Amniotic epithelial cell (primary cell): ENCODE measurements around the gene PSD2.

Experiments used
- DNase-seq: peaks from one replicate; pipeline ENCODE4 v3.0.0-alpha.2; 2010; ENCODE audit warnings: low read depth

The PSD2 gene

DNA sequence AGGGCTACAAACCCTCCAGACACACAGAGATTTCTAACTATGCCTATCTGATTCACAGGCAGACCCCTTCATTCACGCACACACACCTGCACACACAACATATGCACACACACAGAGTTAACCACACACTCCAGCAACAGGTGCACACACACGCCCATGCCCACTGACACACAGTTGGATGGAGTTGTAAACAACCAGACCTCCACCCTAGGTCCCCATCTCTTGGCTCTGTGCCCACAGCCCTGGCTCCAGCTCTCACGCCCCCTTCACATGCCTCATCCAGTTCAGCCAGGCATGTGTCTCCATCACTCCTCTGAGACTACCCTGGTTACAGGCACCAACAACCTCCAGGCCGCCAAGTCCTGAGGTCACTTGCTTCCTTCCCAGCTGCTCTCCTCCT is 61.1 kb downstream of the PSD2 start:
- no peak for DNase-seq

DNA sequence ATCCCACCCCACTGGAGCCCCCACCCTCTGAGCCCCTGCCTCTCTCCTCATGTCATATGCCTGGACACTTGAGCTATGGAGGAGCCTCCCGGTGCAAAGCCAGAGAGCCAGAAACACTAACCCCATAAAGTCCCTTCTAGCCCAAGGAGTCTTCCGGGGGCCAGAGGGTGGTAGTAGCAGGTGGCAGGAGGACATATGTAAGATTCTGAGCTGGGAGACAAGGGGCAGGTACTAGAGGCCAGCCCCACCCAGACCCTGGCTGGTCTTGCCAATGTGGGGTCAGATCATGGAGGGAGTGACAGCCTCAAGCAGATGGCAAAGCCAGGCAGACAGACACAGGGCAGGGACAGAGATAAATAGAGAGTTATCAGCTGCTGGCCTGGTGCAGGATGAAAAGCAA is 63.4 kb downstream of the PSD2 start:
- DNase-seq, result no peak

DNA sequence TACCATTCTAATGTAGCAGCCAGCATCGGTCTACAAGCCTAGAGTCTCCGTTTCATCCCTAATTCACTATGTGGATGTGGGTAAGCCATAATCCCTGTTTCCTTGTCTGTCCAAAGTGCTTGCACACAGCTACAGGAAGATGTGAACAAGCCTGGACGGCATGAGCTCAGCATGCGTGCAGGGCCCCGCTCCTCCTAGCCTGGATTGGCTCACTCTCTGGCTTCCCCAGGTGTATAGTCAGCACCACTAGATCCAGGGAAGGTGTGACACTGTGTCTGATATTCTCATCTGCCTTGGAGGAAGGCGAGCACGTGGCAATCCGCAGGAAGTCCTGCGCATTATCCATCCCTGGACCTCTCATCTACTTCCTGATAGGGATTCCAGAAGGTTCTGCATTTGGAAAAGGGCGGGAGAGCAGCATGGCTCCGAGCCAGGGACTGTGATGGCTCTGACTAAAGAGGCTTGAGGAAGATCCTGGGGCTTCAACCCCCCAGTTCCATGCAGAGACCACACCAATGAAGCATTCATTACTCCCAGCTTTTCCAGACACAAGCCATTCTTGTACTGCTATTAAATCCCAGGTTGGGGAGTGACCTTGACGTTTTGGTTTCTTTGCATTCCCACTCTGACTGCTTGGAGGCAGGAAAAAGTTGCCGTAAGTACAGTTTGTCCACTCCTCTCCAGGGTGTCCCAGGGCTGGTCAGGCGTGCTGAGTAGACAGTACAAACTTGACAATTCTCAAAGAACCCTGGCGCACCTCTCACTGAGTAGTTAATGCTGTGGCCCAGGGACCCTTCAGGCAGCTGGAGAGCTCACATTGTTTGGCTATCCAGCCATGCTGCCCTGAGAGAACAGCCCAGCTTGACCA is 65.6 kb downstream of the PSD2 start:
- no peak for DNase-seq

DNA sequence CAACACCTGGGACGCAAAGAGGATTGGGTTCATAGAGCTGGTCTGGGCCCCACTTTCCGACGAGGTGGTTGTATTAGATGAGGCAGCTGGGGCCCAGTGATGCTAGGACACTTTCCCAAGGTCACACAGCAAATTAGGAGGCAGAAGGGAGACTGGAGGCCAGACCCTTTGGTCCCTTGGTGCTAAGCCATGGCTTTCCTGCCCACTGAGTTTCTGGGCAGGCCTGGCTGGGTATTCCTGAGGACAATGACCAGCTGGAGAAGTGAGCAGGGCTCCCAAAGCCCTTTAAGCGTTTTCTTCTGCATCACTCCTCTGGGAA is 66.2 kb downstream of the PSD2 start:
- no peak for DNase-seq

DNA sequence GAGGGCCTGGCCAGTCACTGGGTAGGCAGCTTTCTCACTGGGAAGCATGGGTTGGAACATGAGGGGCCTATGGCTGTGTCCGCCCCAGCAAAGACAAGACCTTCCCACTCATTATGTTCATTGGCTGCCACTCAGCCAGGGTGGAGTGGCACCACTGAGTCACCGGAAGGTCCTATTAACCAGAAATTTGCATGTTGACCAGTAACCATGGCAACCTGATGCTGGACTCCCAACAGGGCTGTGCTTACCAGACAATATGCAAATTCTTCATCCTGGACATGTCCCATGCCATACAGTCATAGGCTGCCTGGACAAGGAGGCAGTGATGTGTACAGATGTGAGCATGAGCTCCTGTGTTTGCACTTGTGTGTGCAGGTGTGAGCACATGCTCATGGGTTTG is 66.7 kb downstream of the PSD2 start:
- DNase-seq, result peak; percentile 13

DNA sequence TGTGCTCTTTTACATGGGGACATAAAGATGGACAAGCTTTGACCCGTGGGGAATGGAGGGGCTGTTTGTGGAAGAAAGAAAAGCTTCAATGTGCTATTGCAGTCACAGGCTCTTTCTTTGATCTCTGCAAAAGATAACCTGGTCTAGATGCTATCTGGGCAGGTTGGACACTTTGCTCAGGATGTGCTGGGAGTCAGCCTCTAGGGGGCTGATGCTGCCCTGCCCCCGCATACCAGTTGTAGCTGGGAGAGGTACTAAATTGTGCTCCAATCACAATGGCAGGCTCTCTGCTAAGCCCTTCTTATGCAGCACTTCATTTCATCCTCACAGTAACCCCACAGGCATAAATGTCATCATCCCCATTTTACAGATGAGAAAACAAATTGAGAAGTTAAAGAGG is 67.2 kb downstream of the PSD2 start:
- DNase-seq, result no peak

DNA sequence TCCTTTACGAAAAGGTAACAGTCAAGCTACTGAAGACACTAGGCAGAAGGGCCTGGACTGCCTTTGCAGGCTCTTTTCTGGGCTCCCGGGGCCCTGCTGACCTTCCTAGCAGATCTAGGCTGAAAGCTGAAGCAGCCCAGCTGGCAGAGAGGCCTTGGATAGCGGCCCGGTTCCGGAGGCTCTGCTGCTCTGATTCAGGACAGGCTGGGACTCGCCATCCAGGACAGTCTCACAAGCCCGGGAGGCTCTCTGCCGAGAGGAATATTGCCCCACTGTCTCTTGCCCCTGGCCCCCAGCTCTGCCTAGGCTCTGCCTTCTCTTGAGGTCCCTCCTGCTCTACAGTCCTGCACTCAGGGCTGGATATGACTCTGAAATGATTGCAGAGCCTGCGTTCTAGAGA is 67.8 kb downstream of the PSD2 start:
- DNase-seq, result no peak

DNA sequence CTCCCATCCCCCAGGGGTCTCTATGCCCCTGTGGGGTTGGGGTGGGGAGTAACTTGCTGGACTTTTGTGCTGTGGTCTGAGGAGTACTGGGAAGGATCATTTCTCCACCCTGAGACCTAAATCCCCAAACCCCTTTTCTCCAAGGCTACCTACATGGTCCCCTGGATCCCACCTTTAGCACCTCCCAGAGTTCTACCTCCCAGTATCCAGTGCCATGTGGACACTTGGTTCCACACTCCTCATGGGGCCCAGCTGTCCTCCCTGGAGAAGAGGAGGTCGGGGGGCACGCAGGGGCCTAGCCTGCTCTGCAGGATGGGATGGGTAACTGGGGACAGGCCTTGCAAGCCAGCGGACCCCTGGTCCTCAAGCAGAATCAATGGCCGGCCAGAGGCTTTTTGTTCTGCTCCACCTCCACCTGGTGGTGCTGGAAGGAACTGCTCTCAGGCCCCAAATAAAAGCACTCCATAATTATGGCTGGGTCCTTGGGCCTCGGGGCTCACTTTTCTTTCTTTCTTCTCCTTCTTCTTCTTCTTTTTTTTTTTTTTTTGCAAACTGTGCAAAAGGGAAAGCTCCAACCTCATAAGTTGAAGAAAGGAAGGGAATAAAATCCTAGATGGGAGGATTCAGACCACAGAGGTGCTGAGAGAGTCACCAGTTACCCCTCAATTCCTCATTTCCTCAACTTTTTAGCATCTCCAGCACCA is 68.4 kb downstream of the PSD2 start:
- peak; percentile 24 for DNase-seq

DNA sequence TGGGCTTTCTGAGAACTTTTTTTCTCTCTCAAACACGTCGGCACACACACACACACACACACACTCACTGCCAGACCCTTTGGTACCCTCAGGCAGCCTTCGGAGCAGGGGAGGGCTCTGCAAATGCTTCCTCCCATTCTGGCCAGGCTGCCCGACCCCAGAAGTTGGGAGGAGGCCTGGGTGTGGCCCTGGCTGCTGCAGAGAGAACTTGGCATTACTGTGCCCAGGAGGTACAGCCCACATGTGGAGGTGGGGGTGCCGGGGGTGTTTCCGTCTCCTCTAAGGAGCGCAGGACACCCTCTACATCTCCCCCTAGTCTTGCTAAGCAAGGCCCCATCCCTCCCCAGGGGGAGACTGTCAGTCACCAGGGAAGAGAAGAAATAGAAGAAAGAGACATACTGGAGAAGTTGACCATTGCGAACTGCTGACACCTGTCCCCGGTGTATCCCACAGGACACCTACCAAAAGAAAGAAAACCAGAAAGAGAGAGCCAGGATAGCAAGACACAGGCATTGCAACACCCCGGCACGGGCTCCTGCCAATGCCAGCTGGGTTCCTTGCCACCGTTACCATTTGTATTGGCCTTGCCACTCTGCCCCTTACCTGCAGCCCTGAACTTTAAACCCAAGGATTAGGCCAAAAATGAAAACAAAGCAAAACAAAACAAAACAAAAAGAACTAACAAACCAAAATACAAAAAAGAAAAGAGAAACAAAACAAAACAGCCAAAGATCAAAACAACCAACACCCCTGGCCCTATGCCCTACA is 69.3 kb downstream of the PSD2 start:
- no peak for DNase-seq

DNA sequence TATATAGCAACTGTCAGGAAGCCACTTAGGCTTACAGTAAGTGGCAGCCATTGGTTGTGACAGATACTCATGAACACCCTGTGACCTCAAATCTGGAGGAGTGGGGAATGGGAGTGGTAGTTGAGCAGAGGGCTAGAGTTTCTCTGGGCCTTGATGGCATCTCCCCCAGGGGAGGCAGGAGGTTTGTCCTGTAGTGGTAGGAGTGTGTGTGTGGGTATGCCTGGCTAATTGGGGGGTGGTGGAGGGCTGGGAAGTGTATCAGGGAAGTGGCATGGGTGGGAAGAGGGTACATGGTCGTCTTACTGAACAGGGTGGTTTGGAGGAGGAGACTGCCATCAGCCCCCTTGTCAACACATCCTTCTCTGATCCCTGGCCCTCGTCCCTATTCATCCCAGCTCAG is 71.5 kb downstream of the PSD2 start:
- no peak for DNase-seq

DNA sequence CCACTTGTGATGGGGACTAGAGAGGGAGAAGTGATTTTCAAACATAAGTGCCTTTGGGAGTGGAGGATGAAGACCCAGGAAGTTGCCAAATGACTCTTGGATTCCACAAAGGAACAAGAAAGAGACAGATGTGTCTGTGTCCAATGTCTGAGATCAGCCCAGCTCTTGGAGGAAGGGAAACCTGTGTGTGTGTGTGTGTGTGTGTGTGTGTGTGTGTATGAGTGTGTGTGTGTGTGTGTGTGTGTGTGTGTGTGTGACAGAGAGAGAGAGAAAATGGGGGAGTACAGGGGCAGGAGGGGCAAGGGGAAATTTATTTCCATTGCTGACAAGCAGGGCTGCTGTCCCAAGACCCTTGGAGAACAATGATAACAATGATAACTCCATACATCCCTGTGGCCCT is 72.0 kb downstream of the PSD2 start:
- no peak for DNase-seq

DNA sequence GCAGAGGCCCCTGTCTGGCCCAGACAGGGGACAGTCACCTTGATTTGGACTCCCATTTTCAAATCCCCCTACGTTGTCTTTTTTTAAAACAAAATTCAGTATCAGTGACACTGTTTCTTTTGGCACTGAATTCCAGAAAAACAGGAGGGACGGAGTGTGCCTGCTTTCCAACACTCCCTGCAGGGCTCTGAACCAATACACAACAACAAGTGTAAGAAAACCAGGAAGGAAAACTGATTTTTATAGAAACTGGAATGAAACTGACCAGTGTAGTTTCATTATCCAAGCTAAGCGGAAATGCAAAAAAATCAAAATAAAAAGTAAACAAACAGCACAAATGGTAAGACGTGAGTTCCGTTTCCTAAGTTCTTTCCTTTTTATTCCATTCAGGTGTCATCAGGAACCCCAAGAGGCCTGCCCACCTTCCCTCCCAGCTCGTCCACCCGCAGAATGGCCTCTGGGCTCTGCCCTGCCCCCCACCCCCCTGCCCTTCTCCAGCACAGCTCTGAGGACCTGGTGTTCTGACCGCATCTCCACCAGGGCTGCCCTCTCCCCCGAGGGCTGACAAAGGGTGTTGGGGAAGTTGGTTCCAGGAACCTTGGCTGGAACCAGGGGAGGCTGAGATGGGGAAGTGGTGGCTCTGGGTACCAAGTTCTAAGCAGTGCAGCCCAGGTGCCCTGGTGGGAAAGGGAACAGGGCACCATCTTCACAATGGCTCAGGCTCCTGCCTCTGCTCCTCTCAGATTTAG is 73.6 kb downstream of the PSD2 start:
- no peak for DNase-seq

DNA sequence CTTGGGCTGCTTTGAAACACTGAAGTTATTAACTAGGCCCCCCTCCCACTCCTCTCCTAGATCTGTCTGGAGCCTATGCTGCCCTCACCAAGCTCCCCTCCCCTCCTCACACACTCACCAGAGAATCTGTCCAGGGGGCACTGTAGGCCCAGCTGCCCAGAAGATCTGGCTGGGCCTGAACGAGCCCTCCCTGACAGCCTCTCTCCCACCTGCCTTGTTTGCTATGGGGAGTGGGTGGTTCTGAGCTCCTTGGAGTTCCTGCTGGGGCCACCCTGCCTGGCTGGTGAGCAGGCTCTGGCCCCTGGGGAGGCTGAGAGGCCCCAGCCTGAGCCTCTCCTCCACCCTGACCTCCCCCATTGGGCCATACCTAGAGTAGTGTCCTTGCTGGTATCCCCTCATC is 75.1 kb downstream of the PSD2 start:
- no peak for DNase-seq

DNA sequence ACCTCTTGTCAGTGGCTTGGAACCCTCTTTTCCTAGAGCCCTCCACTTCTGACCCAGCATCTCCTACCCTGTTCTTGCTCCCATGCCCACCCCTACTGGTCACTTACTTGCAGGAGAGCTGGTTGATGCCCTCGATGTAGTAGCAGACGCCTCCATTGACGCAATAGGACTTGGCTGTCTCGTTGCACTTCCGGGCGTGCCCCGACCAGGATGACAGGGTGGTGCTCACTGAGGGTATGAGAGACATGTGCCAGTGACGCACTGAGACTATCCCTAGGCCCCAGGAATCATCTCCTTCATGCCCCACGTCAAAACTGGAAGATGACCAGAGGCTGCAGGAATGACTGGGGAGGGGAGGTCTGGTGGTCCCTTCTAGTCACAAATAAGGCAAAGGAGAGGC is 76.0 kb downstream of the PSD2 start:
- DNase-seq, result no peak

DNA sequence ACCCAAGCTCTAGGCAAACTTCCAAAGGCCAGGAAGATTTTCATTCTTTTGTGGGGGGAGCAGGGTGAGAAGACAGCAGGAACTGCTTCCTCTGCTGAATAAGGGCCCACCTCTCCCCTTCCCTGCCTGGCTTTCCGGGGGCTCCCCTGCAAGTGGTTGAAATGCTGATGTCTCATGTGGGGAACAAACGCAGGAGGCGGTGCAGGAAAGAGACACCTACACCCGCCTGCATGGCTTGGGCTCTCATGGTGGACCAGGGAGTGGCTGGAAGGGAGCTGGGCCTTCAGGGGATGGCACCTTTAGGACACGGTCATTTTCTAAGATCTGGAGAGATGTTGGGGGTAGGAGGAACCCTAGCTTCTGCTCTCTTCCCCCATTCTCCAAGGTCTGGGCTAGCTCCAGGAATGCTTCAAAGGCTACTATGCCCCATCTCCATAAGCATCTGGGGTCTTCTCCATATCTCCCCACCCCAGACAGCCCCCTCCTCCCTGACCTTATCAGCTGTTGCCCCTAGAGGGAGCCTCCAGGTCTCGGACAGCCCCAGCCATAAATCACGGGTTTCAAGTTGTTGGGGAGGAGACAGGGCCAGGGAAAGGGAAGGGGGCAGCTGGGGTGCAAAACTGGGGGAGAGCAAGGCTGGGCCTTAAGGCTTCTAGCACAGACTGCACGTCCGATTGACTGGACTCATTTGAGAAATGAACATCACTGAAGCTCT is 76.6 kb downstream of the PSD2 start:
- no peak for DNase-seq

DNA sequence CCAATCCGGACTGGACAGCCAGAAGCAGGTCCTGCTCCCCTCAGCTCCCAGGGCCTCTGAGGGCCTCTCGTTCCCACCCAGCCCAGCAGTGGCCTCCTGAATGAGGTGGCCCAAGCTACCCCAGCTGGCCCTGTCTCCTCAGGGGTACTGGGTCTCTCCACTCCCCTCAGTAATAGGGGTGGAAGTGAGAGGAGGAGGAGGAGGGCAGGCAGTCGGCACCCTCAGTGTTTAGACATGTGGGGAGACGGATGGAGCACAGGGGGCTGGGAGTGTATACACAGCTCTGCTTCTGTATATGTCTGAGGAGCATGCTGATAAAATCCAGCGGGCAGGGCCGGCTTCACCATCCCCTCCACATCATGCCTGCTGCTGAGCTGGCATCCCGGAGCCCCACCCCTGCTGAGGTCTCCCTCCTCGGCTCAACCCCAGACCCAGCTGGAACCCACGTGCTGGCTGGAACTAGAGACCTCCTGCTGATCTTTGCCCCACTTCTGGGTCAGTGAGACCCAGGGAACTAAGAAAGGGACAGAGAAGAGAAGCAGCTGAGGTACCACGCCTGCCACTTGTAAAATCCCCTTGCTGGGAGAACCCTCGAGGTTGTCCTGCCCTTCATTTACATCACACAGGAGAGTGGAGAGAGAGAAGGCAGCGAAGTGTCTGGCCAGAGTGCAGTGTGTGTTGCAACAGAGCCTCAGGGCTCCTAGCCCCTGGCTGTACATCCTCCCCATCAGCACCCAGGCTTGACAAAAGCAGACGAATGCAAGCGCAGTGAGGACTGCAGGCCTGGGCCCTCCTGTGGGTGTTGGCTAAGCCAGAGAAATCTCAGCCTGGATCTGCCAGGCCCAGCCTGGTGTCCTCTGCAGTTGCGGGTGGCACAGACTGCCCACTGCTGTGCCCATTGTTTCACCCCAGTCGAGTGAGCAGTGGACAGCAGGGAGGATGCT is 77.5 kb downstream of the PSD2 start:
- no peak for DNase-seq

DNA sequence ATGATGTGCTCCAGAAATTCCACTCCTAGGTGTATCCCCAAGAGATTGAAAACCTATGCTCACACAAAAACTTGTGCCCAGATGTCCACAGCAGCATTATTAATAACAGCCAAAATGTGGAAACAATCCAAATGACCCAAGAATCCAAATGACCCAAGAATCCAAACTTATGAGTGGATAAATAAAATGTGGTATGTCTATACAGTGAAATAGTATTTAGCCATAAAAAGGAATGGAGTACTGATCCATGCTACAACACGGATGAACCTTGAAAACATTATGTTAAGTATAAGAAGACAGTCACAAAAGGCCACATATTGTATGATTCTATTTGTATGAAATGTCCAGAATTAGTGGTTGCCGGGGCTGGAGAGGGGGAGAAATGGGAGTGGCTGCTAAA is 80.3 kb downstream of the PSD2 start:
- DNase-seq, result no peak

DNA sequence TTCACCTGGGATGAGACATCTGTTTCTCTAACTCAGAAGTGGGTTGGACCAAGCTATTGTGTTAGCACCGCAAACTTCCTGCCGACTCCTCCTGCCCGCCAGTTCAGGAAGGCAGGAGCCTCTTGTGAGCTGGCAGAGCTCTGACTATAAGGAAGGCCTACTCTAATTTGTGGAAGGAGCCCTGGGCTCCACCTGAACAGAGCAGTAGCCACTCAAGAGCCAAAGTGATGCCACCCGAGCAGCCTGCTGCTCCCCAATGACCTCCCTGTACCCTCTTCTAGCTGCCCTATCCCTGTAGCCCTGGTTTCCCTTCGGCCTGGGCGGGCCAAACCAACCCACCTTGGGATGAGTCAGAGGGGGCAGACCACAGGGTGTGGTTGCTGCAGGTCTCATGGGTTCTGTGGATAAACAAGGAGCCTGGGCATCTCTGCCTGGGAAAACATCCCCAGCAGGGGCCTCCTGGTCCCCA is 81.6 kb downstream of the PSD2 start:
- no peak for DNase-seq

DNA sequence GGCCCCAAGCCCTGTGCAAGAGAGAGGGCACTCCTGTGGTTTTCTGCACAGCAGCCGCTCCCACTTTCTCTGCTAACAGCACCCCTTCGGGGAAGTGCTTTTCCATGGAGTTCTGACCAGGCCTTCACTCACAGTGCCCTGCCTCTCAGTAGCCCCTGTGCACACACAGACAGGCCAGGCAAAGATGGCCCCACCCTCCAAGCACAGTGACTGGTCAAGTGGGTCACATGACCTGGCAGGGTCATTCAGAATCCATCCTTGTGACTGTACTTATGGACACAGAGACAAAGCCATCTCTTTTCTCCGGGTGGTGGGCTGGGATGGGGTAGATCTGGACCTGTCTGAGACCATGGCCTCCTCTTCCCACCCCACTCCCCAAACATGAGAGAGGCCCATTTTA is 82.5 kb downstream of the PSD2 start:
- no peak for DNase-seq

DNA sequence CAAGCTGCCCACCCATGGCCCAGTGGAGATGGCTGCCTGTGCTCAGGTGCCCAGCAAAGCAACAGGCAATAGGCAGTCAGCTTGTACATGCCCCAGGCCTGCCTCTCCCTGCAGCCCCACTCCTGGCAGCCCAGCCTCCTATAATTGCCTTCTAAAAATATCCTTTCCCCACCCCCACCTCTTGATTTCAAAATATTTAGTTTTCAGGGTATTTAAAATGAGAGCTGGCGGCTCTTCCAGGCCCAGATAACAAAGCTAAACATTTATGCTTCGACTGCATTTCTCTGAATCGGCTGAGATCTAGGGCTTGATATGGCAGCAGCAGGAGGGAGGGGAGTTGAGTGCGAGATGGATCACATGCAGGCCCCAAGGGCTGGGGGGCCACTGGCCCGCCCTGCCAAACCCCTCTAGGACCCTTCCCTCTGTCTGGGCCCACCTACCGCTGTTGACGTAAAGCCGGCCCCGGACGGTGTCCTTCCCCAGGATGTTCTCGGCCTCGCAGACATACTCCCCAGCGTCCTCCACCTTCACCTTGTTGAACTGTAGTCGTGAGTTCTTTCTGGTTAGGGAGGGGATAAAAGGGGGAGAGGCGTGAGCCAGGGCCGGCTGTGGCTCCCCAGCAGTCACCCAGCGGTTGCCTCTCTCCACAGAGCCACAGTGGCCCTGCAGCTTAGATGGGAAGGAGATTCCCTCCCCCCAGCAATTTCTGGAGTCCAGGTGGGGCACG is 85.0 kb downstream of the PSD2 start:
- DNase-seq, result no peak
